Activated T-cell treated with anti-CD3 and anti-CD28 coated beads for 24 hours (primary cell): ENCODE results near the gene RBCK1.
"Not testable (repeated sequence)": the region's sequence is repeated elsewhere in the genome, so short reads cannot be mapped to it uniquely, and the experiment has no call there.

Source experiments
- DNase-seq: peaks from one replicate; pipeline ENCODE4 v3.0.0-alpha.2; 2020; ENCODE audit warnings: low read depth

The RBCK1 gene

DNA sequence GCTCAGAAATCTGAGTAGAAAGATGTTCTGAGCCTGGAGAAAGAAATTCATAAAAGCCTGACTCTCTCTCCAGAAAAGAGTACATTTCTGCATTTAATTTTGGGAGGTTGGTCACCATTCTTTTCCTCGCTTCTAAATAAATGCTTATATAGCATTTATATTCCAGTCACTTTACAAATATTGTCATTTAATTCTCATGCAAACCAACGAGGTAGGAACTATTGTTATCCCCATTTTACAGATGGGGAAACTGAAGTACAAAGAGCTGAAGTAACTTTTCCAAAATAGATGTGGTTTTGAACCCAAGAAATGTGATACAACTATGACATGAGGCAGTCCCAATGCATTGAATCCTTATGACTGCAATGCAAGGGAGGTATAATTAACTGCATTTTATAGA lies 32.0 kb upstream of the RBCK1 start:
- no peak for DNase-seq

DNA sequence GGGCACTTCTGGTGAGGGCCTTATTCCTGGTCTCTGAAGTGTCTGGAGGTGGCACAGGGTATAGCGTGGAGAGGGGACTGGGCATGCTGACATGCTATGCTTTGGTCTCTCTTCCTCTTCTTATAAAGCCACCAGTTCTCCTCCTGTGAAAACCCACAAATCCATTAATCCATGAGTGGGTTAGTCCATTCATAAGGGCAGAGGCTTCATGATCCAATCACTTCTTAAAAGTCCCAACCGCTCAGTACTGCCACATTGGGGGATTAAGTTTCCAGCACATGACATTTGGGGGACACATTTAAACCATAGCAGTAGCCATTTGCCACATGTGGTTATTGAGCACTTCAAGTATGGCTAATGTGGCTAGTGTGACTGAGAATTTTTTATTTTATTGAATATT lies 31.3 kb upstream of the RBCK1 start:
- no peak for DNase-seq

DNA sequence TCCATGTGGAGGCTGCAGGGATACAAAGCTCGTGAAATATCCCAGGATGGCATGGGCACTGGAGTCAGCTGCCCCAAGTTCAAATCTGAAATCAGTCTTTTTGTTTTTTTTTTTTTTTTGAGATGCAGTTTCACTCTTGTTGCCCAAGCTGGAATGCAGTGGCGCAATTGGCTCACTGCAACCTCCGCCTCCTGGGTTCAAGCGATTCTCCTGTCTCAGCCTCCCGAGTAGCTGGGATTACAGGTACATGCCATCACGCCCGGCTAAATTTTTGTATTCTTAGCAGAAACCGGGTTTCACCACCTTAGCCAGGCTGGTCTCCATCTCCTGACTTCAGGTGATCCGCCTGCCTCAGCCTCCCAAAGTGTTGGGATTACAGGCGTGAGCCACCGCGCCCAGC lies 30.5 kb upstream of the RBCK1 start:
- DNase-seq, result not testable (repeated sequence)

DNA sequence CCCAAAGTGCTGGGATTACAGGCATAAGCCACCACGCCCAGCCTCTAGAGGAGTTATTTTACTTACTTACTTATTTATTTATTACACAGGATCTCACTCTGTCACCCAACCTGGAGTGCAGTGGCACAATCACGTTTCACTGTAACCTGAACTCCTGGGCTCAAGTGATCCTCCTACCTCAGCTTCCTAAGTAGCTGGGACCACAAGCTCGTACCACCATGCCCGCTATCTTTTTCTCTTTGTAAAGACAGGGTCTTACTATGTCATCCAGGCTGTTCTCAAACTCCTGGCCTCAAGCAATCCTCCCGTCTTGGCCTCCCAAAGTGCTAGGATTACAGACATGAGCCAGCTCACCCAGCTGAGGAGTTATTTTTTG lies 29.1 kb upstream of the RBCK1 start:
- no peak for DNase-seq

DNA sequence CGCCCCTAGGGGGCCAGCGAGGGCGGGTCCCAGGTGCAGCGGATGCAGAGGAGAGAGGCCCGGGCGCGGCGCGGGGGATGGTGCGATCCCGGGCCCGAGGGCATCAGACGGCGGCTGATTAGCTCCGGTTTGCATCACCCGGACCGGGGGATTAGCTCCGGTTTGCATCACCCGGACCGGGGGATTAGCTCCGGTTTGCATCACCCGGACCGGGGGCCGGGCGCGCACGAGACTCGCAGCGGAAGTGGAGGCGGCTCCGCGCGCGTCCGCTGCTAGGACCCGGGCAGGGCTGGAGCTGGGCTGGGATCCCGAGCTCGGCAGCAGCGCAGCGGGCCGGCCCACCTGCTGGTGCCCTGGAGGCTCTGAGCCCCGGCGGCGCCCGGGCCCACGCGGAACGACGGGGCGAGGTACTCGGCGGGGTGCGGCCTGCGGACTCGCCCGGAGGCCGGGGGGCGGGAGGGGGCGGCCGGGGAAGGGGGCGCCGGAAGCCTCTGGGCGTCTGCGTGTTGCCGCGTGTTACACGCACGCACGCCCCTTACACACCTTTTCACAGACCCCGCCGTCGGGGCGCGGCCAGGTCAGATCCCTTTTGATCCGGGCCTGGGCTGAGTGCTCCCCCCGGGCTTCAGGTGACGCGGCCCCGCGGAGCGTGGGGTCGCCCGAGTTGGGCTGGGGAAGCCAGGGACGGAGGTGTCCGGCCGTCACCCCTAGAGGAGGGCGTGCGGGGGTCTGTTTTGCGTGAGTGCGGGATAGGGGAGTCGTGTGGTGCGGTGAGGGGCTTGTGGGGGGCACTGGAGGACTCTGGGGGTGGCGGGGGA lies 27.1 kb upstream of the RBCK1 start:
- peak; percentile 64 for DNase-seq

DNA sequence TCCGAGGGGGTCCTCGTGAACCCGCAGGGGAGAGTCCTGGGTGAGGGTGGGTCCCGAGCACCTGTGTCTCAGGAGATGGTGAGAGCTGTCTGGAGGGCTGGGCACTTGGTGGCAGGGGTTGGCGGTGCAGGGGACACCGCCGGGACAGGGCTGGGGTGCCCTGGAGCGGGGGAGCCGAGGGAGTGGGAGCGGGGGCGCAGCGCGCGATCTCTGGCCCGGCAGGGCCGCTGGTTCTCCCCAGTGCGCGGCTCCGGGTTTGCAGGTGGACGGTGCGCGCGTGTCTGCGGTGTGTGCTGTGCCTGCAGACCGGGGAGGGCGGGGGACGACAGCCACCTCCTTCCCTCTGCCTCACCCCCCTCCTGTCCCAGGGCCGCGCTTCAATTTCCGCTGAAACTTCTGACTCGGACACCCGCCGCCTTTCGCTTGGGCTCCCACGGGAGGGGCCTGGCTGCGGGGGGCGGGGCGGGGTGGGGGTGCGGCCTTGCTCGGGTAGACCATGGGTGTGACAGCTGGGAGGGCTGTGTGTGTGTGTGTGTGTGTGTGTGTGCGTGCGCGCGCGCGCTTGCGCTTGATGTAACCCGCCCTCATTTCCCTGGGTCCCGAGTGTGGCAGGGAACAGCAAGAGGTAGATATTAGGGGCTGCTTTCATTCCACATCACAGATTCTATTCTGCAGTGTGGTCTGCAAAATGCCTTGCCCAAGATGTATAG lies 26.4 kb upstream of the RBCK1 start:
- DNase-seq, result peak; percentile 60

DNA sequence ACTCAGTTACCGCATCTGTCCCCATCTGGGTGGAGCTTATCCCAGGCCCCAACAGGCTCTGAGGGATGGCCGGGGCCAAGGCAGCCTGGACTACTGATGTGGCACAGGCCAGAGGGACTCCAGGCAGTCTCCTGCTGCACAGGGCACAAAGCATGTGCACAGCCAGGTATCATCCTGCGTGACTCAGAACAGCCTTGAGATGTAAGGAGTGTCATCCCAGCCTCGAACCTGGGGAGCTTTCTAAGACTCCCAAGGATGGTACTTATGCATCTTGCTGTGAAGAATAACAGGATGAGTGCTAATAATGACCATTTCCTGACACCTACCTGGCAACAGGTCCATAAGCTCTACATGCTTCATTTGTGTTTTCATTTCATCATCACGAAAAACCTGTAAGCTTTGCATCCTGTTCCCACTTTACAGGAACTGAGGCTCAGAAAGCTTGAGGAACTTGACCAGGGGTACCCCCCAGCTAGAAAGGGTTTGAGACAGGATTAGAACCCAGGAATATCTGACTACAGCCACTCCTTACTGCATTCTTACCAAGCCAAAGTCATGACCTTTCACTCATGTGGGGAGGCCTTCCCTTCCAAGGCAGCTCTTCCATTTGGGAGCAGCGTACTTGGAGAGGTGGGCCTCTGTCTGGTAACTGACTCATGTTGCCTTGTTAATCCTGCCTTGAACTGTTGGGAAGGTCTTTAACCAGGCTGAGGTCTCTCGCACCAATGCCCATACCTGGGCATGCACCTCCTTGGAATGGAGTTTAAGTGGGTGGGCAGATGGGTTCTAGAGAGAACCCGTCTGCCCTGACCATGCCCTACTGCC lies 25.6 kb upstream of the RBCK1 start:
- DNase-seq, result no peak

DNA sequence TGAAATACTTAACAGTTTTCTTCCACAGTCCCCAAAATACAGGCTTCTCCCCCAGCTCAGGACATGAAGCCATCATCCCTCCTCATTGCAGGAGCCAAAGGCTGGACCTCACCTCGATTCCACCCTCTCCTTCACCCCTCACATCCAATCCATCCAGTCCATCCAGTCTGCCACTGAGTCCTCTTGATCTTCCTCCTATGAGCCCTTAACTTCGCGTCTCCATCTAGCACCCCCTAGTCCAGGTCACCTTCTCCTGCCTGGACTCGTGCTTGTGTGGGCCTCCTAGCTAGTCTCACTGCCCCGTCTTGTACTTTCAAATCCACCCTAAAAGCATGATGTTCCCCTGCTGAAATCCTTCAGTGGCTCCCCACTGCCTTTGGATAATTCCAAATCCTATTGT lies 24.2 kb upstream of the RBCK1 start:
- DNase-seq, result no peak

DNA sequence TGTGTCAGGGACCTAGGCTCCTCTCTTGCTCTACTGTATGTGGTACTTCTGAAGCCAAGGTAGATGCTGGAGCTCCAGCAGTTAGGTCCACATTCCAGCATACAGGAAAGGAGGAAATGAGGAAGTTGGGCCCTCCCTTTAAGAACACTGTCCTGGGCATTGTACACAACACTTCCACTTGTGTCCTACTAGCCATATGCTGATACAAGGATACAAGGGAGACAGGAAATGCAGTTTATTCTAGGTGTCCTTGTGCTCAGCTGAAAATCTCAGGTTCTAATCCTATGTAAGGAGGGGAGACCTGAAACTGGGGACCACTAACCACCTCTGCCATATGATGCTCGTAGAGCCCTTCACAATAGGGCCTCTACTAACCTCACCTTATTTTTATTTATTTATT lies 23.4 kb upstream of the RBCK1 start:
- no peak for DNase-seq

DNA sequence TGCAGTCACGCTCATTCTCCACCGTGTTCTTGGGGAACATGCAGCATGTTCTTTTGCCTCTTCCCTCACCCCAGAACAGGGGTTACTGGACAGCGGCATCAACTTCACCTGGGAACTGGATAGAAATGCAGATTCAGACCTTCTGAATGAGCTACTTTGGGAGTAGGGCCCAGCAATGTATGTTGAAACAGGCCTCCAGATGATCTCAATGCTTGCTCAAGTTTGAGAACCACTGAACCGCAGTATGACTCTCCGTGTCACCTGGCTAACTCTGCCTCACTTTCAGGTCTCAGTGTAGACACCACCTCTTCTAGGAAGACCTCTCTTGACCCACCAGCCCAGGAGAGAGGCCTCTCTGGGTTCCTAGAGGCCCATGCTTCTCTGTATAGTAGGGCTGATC lies 22.7 kb upstream of the RBCK1 start:
- DNase-seq, result no peak

DNA sequence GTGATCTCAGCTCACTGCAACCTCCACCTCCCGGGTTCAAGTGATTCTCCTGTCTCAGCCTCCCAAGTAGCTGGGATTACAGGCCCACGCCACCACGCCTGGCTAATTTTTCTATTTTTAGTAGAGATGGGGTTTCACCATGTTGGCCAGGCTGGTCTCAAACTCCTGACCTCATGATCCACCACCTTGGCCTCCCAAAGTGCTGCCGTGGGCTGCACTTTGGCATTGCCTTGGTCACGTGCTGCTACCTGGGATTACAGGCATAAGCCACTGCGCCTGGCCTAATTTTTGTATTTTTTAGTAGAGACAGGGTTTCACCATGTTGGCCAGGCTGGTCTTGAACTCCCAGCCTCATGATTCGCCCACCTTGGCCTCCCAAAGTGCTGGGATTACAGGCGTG lies 21.5 kb upstream of the RBCK1 start:
- not testable (repeated sequence) for DNase-seq

DNA sequence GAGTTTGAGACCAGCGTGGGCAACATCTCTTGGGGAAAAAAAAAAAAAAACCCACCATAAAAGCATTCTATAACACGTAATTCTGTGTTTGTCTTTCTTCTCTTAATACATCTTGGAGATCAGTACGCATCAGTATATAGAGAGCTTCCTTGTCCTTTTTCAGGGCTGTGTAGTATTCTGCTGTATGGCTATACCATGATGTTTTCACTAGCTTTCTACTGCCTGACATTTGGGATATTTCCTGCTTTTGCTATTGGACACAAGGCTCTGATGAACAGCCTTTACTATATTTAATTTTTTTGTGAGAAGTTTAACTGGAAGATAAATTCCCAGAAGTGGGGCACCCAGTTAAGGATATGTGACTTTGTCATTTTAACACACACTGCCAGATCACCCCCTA lies 20.6 kb upstream of the RBCK1 start:
- DNase-seq, result no peak

DNA sequence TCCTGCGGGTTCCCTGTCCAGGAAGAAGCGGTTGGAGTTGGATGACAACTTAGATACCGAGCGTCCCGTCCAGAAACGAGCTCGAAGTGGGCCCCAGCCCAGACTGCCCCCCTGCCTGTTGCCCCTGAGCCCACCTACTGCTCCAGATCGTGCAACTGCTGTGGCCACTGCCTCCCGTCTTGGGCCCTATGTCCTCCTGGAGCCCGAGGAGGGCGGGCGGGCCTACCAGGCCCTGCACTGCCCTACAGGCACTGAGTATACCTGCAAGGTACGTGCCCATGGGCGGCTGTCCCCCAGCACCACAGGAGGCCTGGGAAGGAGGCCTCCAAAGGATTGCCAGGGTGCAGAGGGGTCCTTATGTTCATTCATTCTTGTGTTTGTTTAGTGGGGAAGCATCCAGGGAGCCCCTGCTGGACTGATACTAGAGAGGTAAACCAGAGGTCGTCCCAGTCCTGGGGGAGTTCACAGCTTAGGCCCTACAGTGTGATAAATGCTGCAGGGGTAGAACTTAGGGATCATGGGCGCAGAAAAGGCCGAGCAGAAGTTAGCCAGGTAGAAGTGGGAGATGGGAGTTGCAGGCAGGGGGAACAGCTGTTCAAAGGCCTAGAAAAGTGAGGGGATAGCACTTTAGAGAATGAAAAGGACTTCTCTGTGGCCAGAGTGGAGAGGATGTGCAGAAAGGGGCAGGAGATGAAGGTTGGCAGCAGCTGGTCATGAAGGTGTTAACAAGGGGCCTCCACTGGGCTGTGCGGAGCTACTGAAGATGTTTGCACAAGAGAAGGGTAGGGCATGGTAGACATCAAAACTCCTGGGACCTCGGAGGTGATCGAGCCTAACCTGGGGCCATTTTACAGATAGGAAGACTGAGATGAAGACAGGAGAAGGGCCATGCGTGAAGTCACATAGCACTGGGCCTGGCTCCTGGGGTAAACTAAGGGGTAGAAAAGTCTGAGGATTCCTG lies 19.8 kb upstream of the RBCK1 start:
- no peak for DNase-seq

DNA sequence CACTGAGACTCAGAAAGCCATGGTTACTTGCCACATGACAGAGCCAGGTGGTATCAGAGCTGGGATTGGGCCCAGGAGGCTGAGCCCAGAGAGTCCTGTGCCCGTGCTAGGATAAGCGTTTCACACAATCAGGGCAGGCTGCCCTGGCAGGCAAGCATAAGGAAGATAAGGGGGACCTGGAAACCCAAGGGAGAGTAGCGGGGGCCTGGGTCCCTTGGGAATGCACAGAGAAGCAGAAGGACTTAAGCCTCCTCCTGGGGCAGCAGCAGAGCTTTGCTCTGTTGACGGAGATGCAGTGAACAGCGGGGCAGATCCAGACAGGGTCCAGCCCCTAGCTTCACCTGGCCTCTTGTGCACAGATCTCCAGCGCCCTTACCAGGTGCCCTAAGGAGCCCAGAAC lies 18.9 kb upstream of the RBCK1 start:
- no peak for DNase-seq

DNA sequence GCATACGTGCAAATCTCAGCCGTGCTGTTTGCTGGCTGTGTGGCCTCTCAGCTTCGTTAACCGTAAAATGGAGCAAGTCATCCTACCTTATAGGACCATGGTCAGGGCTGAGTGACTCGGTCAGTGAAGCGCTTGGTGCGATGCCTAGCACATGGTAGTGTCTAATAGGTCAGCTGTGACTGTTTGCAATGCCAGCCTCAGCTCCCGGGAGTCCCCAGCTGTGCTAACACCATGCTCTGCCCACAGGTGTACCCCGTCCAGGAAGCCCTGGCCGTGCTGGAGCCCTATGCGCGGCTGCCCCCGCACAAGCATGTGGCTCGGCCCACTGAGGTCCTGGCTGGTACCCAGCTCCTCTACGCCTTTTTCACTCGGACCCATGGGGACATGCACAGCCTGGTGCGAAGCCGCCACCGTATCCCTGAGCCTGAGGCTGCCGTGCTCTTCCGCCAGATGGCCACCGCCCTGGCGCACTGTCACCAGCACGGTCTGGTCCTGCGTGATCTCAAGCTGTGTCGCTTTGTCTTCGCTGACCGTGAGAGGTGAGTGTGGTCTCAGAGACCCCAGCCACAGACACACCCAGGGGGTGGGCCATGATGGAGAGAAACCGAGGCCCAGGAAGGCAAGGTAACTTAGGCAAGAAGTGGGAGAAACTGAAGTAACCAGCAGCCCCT lies 16.9 kb upstream of the RBCK1 start:
- DNase-seq, result no peak

DNA sequence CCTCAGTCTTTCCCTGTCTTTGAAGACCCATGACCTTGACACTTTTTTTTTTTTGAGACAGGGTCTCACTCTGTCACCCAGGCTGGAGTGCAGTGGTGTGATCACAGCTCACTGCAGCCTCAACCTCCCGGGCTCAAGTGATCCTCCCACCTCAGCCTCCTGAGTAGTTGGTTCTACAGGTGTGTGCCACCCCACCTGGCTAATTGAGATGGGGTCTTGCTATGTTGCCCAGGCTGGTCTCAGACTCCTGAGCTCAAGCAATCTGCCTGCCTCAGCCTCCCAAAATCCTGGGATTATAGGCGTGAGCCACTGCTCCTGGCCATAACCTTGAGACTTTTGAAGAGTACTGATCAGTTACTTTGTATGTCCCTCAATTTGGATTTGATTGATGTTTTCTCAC lies 14.8 kb upstream of the RBCK1 start:
- DNase-seq, result not testable (repeated sequence)

DNA sequence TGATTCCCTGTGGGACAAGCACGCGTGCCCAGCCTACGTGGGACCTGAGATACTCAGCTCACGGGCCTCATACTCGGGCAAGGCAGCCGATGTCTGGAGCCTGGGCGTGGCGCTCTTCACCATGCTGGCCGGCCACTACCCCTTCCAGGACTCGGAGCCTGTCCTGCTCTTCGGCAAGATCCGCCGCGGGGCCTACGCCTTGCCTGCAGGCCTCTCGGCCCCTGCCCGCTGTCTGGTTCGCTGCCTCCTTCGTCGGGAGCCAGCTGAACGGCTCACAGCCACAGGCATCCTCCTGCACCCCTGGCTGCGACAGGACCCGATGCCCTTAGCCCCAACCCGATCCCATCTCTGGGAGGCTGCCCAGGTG lies 11.9 kb upstream of the RBCK1 start:
- no peak for DNase-seq

DNA sequence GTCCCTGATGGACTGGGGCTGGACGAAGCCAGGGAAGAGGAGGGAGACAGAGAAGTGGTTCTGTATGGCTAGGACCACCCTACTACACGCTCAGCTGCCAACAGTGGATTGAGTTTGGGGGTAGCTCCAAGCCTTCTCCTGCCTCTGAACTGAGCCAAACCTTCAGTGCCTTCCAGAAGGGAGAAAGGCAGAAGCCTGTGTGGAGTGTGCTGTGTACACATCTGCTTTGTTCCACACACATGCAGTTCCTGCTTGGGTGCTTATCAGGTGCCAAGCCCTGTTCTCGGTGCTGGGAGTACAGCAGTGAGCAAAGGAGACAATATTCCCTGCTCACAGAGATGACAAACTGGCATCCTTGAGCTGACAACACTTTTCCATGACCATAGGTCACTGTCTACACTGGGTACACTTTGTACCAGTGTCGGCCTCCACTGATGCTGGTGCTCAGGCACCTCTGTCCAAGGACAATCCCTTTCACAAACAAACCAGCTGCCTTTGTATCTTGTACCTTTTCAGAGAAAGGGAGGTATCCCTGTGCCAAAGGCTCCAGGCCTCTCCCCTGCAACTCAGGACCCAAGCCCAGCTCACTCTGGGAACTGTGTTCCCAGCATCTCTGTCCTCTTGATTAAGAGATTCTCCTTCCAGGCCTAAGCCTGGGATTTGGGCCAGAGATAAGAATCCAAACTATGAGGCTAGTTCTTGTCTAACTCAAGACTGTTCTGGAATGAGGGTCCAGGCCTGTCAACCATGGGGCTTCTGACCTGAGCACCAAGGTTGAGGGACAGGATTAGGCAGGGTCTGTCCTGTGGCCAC lies 11.3 kb upstream of the RBCK1 start:
- DNase-seq, result no peak

DNA sequence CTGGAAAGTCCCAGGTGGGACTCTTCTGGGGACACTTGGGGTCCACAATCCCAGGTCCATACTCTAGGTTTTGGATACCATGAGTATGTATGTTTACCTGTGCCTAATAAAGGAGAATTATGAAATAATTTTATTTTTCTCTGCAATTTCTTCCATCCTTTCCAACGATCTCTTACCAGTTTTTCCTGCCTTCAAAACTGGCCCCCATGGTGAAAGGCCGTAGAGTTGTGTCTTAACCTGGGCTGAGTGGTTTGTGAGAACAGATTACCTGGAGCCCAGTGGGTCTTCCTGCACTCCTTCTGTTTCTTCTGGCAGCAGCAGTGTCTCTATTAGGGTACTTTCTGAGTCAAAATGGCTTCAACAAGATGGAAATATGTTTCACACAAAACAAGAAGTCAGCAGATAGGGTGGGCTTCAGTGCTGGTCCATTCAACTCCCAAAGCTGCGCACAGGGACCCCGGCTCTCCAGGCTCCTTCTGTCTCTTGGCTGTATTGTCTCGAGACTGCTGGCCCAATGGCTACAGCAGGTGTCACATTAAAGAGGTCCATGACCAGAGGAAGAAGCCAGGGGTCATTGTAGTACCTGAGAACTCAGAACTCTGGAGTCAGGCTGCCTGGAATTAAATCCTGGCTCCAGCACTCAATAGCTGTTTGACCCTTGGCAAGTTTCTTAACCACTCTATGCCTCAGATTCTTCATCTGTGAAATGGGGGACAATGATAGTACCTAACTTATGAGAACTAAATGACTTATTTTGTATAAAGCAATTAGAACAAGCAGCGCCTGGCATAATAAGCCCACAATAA lies 10.5 kb upstream of the RBCK1 start:
- no peak for DNase-seq
